CD4-positive, alpha-beta T cell (primary cell): ENCODE measurements around the gene HDAC9. TPM values are rescaled to one million over a fixed set of nuclear protein-coding genes. Genes with fewer than 3 reads are reported as not detected.

Experiments
- ATAC-seq: fragments of 200-7000 bp; cut with Tn5 transposase; one replicate; pipeline ENCODE4 v1.10.0; 2022; ENCODE audit warnings: mild to moderate bottlenecking; ENCODE audit not compliant: poor library complexity
- CTCF ChIA-PET: fragments of 350-600 bp; sonication (Branson Sonifier 250); formaldehyde crosslinking; loops from one replicate; lab custom pipeline; 2021; ENCODE audit warnings: antibody characterized with exemption, inconsistent platforms; lab: Charles Lee
- POLR2A ChIA-PET: fragments of 350-600 bp; sonication (Branson Sonifier 250); formaldehyde crosslinking; loops from one replicate; lab custom pipeline; 2021; ENCODE audit warnings: antibody characterized with exemption, inconsistent platforms; lab: Charles Lee
- DNase-seq, 14 experiments: peaks; one replicate each; pipeline ENCODE4 v3.0.0-alpha.2; 2013 to 2020; ENCODE audit warnings: mixed read lengths in 2 of 14
- H3K27ac ChIP-seq, 2 donors: one replicate each; pipeline versions ENCODE4 v1.5.1 to v1.7.0; 2013; ENCODE audit warnings: low read length in 2 of 2, low read depth in 1 of 2, mild to moderate bottlenecking in 1 of 2
- H3K27me3 ChIP-seq, 2 experiments: 1 replicate in 1 of 2; 2 replicates in 1 of 2; pipeline versions ENCODE4 v1.6.1 to v1.7.0; 2013; ENCODE audit warnings: low read length in 2 of 2, control low read depth in 1 of 2, mild to moderate bottlenecking in 1 of 2, moderate library complexity in 1 of 2; ENCODE audit not compliant: insufficient read depth in 2 of 2, control insufficient read depth in 1 of 2
- H3K36me3 ChIP-seq: one replicate; pipeline ENCODE4 v1.6.1; 2013; ENCODE audit warnings: low read length, control low read depth; ENCODE audit not compliant: insufficient read depth
- H3K4me1 ChIP-seq: one replicate; pipeline ENCODE4 v1.6.1; 2013; ENCODE audit warnings: low read length, control low read depth; ENCODE audit not compliant: insufficient read depth
- H3K4me3 ChIP-seq: one replicate; pipeline ENCODE4 v1.5.1; 2013; ENCODE audit warnings: mild to moderate bottlenecking, low read length, moderate library complexity
- H3K9me3 ChIP-seq, 2 experiments: 1 replicate in 1 of 2; 2 replicates in 1 of 2; pipeline versions ENCODE4 v1.6.1 to v1.7.0; 2013; ENCODE audit warnings: low read length in 2 of 2, mild to moderate bottlenecking in 2 of 2, control low read depth in 1 of 2, moderate library complexity in 1 of 2; ENCODE audit not compliant: control insufficient read depth in 1 of 2, insufficient read depth in 1 of 2
- H3K27ac Mint-ChIP-seq: one replicate; pipeline ENCODE4 v1.8.0; 2020; ENCODE audit warnings: mixed read lengths
- H3K27me3 Mint-ChIP-seq: one replicate; pipeline ENCODE4 v1.8.0; 2021; ENCODE audit warnings: mixed read lengths
- H3K36me3 Mint-ChIP-seq: one replicate; pipeline ENCODE4 v1.8.0; 2021; ENCODE audit warnings: low read depth, mixed read lengths
- H3K4me1 Mint-ChIP-seq: one replicate; pipeline ENCODE4 v1.8.0; 2021; ENCODE audit warnings: low read depth, mixed read lengths
- H3K4me3 Mint-ChIP-seq: one replicate; pipeline ENCODE4 v1.8.0; 2020; ENCODE audit warnings: mild to moderate bottlenecking, mixed read lengths
- H3K9me3 Mint-ChIP-seq: one replicate; pipeline ENCODE4 v1.8.0; 2020; ENCODE audit warnings: mixed read lengths
- intact Hi-C, 2 experiments: fragments of 100-400 bp; cut with DNase I in 1 of 2; cut with micrococcal nuclease in 1 of 2; formaldehyde crosslinking; loops; one replicate each; pipeline versions ENCODE4 v1.15.1 to v1.9.0; 2023 to 2025; cut with DNase I, micrococcal nuclease
- polyA plus RNA-seq, 2 donors: library from polyadenylated mRNA; unstranded; fragments of 120-200 nt; gene quantifications; one replicate each; pipeline ENCODE4 v1.2.1, GENCODE V29; 2013
- total RNA-seq, 174 experiments: library from RNA in 2 of 174; stranded (reverse) in 2 of 174; gene quantifications; one replicate each; pipeline ENCODE4 v1.2.3 and lab custom pipeline; 2021 to 2026
- TF ChIP-seq, protein P1 (sequence below): fragments of 200-600 bp; IDR thresholded peaks from one replicate; pipeline ENCODE4 v1.8.0; 2022; ENCODE audit warnings: antibody characterized with exemption, mild to moderate bottlenecking

The HDAC9 gene
- total RNA-seq: 1 to 10 TPM in 1 of 2 experiments, under 1 TPM in 1; 0.73 to 1.2 TPM
- 5.4 TPM for polyA plus RNA-seq (2013, experiment 1 of 2)
- polyA plus RNA-seq (2013, experiment 2 of 2): 6.0 TPM
- total RNA-seq (lab: John Stamatoyannopoulos, UW): 0.72 to 19.6 (median 3.2) reads per million in 172 experiments

DNA sequence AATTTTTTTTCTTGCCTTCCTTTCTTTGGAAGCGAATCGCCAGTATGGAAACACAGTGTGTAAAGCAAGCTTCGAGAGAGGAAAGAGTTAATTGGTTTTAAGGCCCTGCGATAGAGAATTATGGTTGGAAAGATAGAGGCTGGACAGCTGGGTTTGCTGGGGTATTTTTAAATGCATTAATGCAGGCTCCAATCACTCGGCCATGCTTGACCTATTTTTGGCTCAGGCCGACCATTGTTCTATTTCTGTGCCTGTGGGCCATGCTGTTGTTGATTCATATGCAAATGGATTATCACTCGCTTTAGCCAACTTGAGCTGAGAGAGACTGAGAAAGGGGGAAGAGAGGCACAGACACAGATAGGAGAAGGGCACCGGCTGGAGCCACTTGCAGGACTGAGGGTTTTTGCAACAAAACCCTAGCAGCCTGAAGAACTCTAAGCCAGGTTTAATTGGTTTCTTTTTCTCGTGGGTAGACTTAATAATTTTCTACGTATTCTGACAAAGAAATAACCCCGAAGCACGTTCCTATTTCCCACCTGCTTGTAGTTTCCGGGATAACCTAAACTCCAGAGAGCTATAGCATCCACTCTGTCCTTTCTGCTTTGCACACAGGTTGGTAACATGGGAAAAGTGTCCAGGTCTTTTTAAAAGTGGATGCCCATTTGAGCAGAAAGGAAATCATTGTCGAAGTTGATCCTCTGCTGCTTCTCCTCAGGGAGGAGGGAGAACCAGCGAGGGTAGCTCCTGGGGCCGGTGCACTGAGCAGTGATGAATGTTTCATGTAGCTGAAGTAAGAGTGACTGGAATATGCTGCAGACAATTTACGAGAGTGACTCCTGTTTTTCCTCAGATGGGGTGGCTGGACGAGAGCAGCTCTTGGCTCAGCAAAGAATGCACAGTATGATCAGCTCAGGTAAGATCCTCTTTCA is at the start of gene HDAC9:
Gene HDAC9 (plus strand): TSS at position 338 of the 929 bp plus-strand sequence. CDS start 554 bp downstream, at position 892.
- peak within 1 kb of the TSS; percentile 11 for H3K4me3 Mint-ChIP-seq
- Histone ChIP-seq H3K4me1 (no peaks in the 10 kb centered on the region), H3K9me3 (no peaks in the 10 kb centered on the region), H3K36me3 (no peaks in the 10 kb centered on the region), H3K27ac (no peak within 1 kb of the TSS), H3K4me3 (peak within 1 kb of the TSS; percentile 27), H3K27me3 (no peaks in the 10 kb centered on the region)
- H3K27ac Mint-ChIP-seq: no peak within 1 kb of the TSS
- CTCF ChIA-PET: interaction anchor here (1.6 kb wide), 1 partner anchor 11 kb away, joined by 4 read pairs; no protein-coding TSS in a partner anchor
- intact Hi-C loops: no loop called here
- no peak for ATAC-seq
- no peaks in the 10 kb centered on the region for H3K9me3 Mint-ChIP-seq
- TF ChIP-seq, protein P1, sequence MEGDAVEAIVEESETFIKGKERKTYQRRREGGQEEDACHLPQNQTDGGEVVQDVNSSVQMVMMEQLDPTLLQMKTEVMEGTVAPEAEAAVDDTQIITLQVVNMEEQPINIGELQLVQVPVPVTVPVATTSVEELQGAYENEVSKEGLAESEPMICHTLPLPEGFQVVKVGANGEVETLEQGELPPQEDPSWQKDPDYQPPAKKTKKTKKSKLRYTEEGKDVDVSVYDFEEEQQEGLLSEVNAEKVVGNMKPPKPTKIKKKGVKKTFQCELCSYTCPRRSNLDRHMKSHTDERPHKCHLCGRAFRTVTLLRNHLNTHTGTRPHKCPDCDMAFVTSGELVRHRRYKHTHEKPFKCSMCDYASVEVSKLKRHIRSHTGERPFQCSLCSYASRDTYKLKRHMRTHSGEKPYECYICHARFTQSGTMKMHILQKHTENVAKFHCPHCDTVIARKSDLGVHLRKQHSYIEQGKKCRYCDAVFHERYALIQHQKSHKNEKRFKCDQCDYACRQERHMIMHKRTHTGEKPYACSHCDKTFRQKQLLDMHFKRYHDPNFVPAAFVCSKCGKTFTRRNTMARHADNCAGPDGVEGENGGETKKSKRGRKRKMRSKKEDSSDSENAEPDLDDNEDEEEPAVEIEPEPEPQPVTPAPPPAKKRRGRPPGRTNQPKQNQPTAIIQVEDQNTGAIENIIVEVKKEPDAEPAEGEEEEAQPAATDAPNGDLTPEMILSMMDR: no peak
- no peaks in the 10 kb centered on the region for H3K36me3 Mint-ChIP-seq
- DNase-seq: peak in 2 of 14 experiments; percentile 23 to 26
- POLR2A ChIA-PET: interaction anchor here (0.6 kb wide), 1 partner anchor 14 kb away, joined by 3 read pairs; no protein-coding TSS in a partner anchor
- peaks cover 6% of the 10 kb centered on the region for H3K4me1 Mint-ChIP-seq
- H3K27me3 Mint-ChIP-seq: peaks cover 12% of the 10 kb centered on the region

DNA sequence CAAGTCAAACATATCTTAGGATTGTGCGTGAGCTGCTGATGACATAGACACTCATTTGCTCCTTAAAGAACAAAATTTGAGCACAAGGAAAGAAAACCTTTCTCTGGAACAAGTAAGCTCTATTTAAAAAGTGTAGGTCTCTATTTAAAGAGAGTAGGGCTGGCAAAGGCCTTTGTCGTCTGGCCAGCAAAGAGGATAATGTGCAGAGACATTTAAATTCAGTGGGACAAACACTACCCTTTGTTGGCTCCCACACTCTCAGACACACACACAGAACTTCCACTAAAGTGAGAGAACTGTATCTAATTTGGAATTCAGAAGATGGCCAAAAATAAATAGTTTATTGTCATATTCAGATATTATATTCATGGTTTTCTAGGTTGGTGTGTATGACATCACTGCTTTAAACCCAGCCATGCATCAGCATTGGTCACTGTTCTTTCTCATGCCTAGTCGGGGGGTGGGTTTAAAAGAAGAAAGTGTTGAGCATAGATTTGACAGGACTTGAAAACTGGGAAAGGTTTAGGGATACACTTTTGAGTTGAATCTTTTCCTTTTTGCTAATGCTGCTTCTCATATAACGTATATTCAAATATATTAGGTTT is 49.5 kb upstream of the HDAC9 start:
- intact Hi-C loops: no loop called here
- Mint-ChIP-seq H3K4me3 (no peak overlapping the region), H3K9me3 (no peaks in the 10 kb centered on the region), H3K27me3 (no peaks in the 10 kb centered on the region), H3K27ac (no peak overlapping the region), H3K4me1 (no peaks in the 10 kb centered on the region), H3K36me3 (no peaks in the 10 kb centered on the region)
- H3K27me3 ChIP-seq: no peaks in the 10 kb centered on the region
- ChIA-PET POLR2A (no interaction called here), CTCF (no interaction called here)
- no peak overlapping the region for H3K4me3 ChIP-seq
- no peak overlapping the region for H3K27ac ChIP-seq
- H3K36me3 ChIP-seq: no peaks in the 10 kb centered on the region
- TF ChIP-seq, protein P1: no peak
- peaks cover 0 to 3% of the 10 kb centered on the region in 2 experiments for H3K9me3 ChIP-seq
- ATAC-seq: no peak
- no peaks in the 10 kb centered on the region for H3K4me1 ChIP-seq
- no peak for DNase-seq

DNA sequence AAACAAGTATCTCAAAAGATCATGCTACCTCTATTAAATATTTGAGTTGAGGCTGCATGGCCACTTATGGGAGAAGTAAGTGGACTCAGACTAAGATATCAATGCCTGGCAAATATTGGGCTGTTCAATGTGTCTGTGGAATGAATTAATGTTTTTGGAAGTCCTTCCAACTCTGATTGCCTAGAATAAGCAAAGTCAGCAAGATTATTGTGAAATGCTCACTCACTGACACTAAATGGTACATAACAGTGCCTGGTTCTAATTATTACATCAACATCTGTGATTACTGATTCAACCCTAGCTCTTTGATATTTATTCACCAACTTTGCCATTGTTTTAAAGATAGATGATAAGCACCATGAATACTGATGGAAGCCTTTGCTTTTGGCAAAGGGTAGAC is 45.5 kb upstream of the HDAC9 start:
- H3K4me3 ChIP-seq: no peak overlapping the region
- ChIA-PET CTCF (no interaction called here), POLR2A (no interaction called here)
- Mint-ChIP-seq H3K4me3 (no peak overlapping the region), H3K27ac (no peak overlapping the region), H3K9me3 (peaks cover 4% of the 10 kb centered on the region), H3K36me3 (no peaks in the 10 kb centered on the region), H3K27me3 (no peaks in the 10 kb centered on the region), H3K4me1 (no peaks in the 10 kb centered on the region)
- H3K4me1 ChIP-seq: no peaks in the 10 kb centered on the region
- no peaks in the 10 kb centered on the region for H3K27me3 ChIP-seq
- DNase-seq: no peak
- H3K27ac ChIP-seq: no peak overlapping the region
- ATAC-seq: no peak
- no peaks in the 10 kb centered on the region for H3K9me3 ChIP-seq
- no peaks in the 10 kb centered on the region for H3K36me3 ChIP-seq
- intact Hi-C loops: no loop called here
- TF ChIP-seq, protein P1: no peak
